GM21381 (cell line): ENCODE data around the gene XPNPEP2.

Source experiments
- ATAC-seq: cut with Tn5 transposase; IDR thresholded peaks from one replicate; pipeline ENCODE4 v1.9.1; 2021; ENCODE audit warnings: mild to moderate bottlenecking, moderate library complexity; ENCODE audit not compliant: unreplicated experiment

The XPNPEP2 gene

GRCh38 chrX:129749069-129749468, 10.3 kb downstream of the XPNPEP2 start:
- no peak for ATAC-seq

GRCh38 chrX:129750971-129751370, 12.2 kb downstream of the XPNPEP2 start:
- no peak for ATAC-seq

- no peak for ATAC-seq
Observed at GRCh38 chrX:129754056-129755024, 15.6 kb downstream of the XPNPEP2 start.

GRCh38 chrX:129755779-129756650, 17.2 kb downstream of the XPNPEP2 start:
- no peak for ATAC-seq

- no peak for ATAC-seq
Observed at GRCh38 chrX:129759576-129760061, 20.8 kb downstream of the XPNPEP2 start.

GRCh38 chrX:129760155-129760554, 21.4 kb downstream of the XPNPEP2 start:
- no peak for ATAC-seq

GRCh38 chrX:129760981-129761380, 22.2 kb downstream of the XPNPEP2 start:
- ATAC-seq: no peak

- ATAC-seq: no peak
Observed at GRCh38 chrX:129761596-129761995, 22.8 kb downstream of the XPNPEP2 start.

- ATAC-seq: no peak
Observed at GRCh38 chrX:129762448-129762847, 23.7 kb downstream of the XPNPEP2 start.

GRCh38 chrX:129763666-129764065, 24.9 kb downstream of the XPNPEP2 start:
- ATAC-seq: no peak

- no peak for ATAC-seq
Observed at GRCh38 chrX:129768186-129768585, 29.4 kb downstream of the XPNPEP2 start.

GRCh38 chrX:129768586-129769466, 30.0 kb downstream of the XPNPEP2 start:
- ATAC-seq: no peak

- peak; percentile 52 for ATAC-seq
Observed at GRCh38 chrX:129769467-129770154, 30.8 kb downstream of the XPNPEP2 start.

GRCh38 chrX:129771266-129771995, 32.7 kb downstream of the XPNPEP2 start:
- no peak for ATAC-seq

- peak; percentile 61 for ATAC-seq
Observed at GRCh38 chrX:129772796-129773431, 34.1 kb downstream of the XPNPEP2 start.

GRCh38 chrX:129773649-129774458, 35.1 kb downstream of the XPNPEP2 start:
- ATAC-seq: no peak

GRCh38 chrX:129777218-129778030, 38.6 kb downstream of the XPNPEP2 start:
- peak; percentile 21 for ATAC-seq
